Liver (tissue), 9 donors: ENCODE measurements around the gene KIF21B. TPM values are rescaled to one million over a fixed set of nuclear protein-coding genes. Genes with fewer than 3 reads are reported as not detected.

Experiments
- DNase-seq: peaks from one replicate; pipeline ENCODE4 v3.0.0-alpha.2; 2017; ENCODE audit warnings: low spot score
- H3K27ac ChIP-seq, 2 donors: one replicate each; pipeline ENCODE4 v1.7.0; 2013; ENCODE audit warnings: inconsistent platforms in 2 of 2, low read length in 2 of 2, control low read depth in 1 of 2, low read depth in 1 of 2, mild to moderate bottlenecking in 1 of 2
- H3K27me3 ChIP-seq, 4 donors: one replicate each; pipeline versions ENCODE4 v1.6.1 to v1.7.0; 2013; ENCODE audit warnings: low read length in 3 of 4, inconsistent platforms in 1 of 4, mild to moderate bottlenecking in 1 of 4, moderate library complexity in 1 of 4; ENCODE audit not compliant: control insufficient read depth in 4 of 4, insufficient read depth in 4 of 4
- H3K36me3 ChIP-seq, 4 donors: one replicate each; pipeline versions ENCODE4 v1.6.1 to v1.7.0; 2013; ENCODE audit warnings: low read length in 3 of 4, mild to moderate bottlenecking in 3 of 4, low read depth in 1 of 4, moderate library complexity in 1 of 4; ENCODE audit not compliant: control insufficient read depth in 4 of 4, insufficient read depth in 3 of 4
- H3K4me1 ChIP-seq, 4 donors: one replicate each; pipeline versions ENCODE4 v1.6.1 to v1.7.0; 2013; ENCODE audit warnings: low read length in 3 of 4, mild to moderate bottlenecking in 3 of 4, moderate library complexity in 1 of 4; ENCODE audit not compliant: control insufficient read depth in 4 of 4, insufficient read depth in 4 of 4
- H3K4me3 ChIP-seq, 3 donors: one replicate each; pipeline versions ENCODE4 v1.6.1 to v1.7.0; 2013; ENCODE audit warnings: low read length in 3 of 3, control low read depth in 1 of 3, low read depth in 1 of 3, mild to moderate bottlenecking in 1 of 3
- H3K9ac ChIP-seq, 2 donors: one replicate each; pipeline ENCODE4 v1.7.0; 2013; ENCODE audit warnings: low read length in 2 of 2, mild to moderate bottlenecking in 2 of 2, moderate library complexity in 2 of 2, control low read depth in 1 of 2, low read depth in 1 of 2
- H3K9me3 ChIP-seq, 4 donors: one replicate each; pipeline versions ENCODE4 v1.6.1 to v1.7.0; 2013; ENCODE audit warnings: low read length in 3 of 4; ENCODE audit not compliant: control insufficient read depth in 4 of 4
- EGR1 ChIP-seq, 2 donors: IDR thresholded peaks; 2 replicates each; pipeline ENCODE4 v1.6.1; 2016 to 2018; ENCODE audit warnings: antibody characterized with exemption in 2 of 2, low read depth in 2 of 2
- FOXA1 ChIP-seq: IDR thresholded peaks from 2 replicates; pipeline ENCODE4 v1.6.1; 2016; ENCODE audit warnings: antibody characterized with exemption
- FOXA2 ChIP-seq: IDR thresholded peaks from 2 replicates; pipeline ENCODE4 v1.6.1; 2016; ENCODE audit warnings: antibody characterized with exemption
- GABPA ChIP-seq, 2 donors: IDR thresholded peaks in 1 of 2; conservative IDR thresholded peaks in 1 of 2; 2 replicates each; pipeline ENCODE4 v1.6.1; 2016; ENCODE audit warnings: antibody characterized with exemption in 2 of 2, mild to moderate bottlenecking in 1 of 2, moderate library complexity in 1 of 2
- HNF4A ChIP-seq, 2 donors: conservative IDR thresholded peaks; 2 replicates each; pipeline ENCODE4 v1.6.1; 2016; ENCODE audit warnings: antibody characterized with exemption in 2 of 2, mild to moderate bottlenecking in 2 of 2
- JUND ChIP-seq, 2 donors: IDR thresholded peaks; 2 replicates each; pipeline ENCODE4 v1.6.1; 2016; ENCODE audit warnings: antibody characterized with exemption in 2 of 2
- NR2F2 ChIP-seq: IDR thresholded peaks from 2 replicates; pipeline ENCODE4 v1.6.1; 2016; ENCODE audit warnings: antibody characterized with exemption
- RAD21 ChIP-seq, 2 donors: IDR thresholded peaks; 2 replicates each; pipeline ENCODE4 v1.6.1; 2016; ENCODE audit warnings: antibody characterized with exemption in 2 of 2, mild to moderate bottlenecking in 2 of 2
- RXRA ChIP-seq, 2 donors: IDR thresholded peaks; 2 replicates each; pipeline ENCODE4 v1.6.1; 2017 to 2018; ENCODE audit warnings: antibody characterized with exemption in 2 of 2, mild to moderate bottlenecking in 1 of 2
- SP1 ChIP-seq: IDR thresholded peaks from 2 replicates; pipeline ENCODE4 v1.6.1; 2018; ENCODE audit warnings: antibody characterized with exemption, mild to moderate bottlenecking
- TAF1 ChIP-seq: conservative IDR thresholded peaks from 2 replicates; pipeline ENCODE4 v1.6.1; 2016; ENCODE audit warnings: antibody characterized with exemption, mild to moderate bottlenecking
- YY1 ChIP-seq: IDR thresholded peaks from 2 replicates; pipeline ENCODE4 v1.6.1; 2016; ENCODE audit warnings: antibody characterized with exemption, mild to moderate bottlenecking
- WGBS: extraction: QIAGEN DNeasy Blood & Tissue Kit; methylation state at CpG from one replicate; pipeline ENCODE4 v1.1.7; 2013; 5-methylcytosine and 5-hydroxymethylcytosine counted together
- polyA plus RNA-seq, 2 donors: library from polyadenylated mRNA; stranded (reverse) in 1 of 2; unstranded in 1 of 2; fragments of 200-250 nt in 1 of 2; fragments of >200 nt in 1 of 2; fragmentation: Nextera tagmentation in 1 of 2; extraction: Ambion mirVana in 1 of 2; gene quantifications; one replicate each; pipeline versions ENCODE4 v1.2.1 to v1.2.3, GENCODE V29; 2013 to 2015
- total RNA-seq, 2 donors: library from RNA; depleted of rRNA; stranded (reverse); fragments of >200 nt; gene quantifications; one replicate each; pipeline ENCODE4 v1.2.3, GENCODE V29; 2014
- TF ChIP-seq, protein P1 (sequence below): IDR thresholded peaks from 2 replicates; pipeline ENCODE4 v1.6.1; 2016; ENCODE audit warnings: antibody characterized with exemption
- TF ChIP-seq, protein P2 (sequence below): IDR thresholded peaks from 2 replicates; pipeline ENCODE4 v1.6.1; 2016; ENCODE audit warnings: antibody characterized with exemption
- TF ChIP-seq, protein P3 (sequence below): fragments of 150-350 bp; IDR thresholded peaks from 2 replicates; pipeline ENCODE4 v1.5.1; 2017; ENCODE audit warnings: improper control_type of control experiment, low read depth, low read length; ENCODE audit not compliant: missing input control
- TF ChIP-seq, protein P4 (sequence below): IDR thresholded peaks from 2 replicates; pipeline ENCODE4 v1.6.1; 2016; ENCODE audit warnings: antibody characterized with exemption
- donor health status: healthy.
- donor health status: healthy.
- donor health status: healthy.
- donor health status: healthy.
- donor health status: healthy.

Gene KIF21B
- total and polyA plus RNA-seq, 4 donors, result 0.42 to 1.9 (median 1.0) TPM

DNA sequence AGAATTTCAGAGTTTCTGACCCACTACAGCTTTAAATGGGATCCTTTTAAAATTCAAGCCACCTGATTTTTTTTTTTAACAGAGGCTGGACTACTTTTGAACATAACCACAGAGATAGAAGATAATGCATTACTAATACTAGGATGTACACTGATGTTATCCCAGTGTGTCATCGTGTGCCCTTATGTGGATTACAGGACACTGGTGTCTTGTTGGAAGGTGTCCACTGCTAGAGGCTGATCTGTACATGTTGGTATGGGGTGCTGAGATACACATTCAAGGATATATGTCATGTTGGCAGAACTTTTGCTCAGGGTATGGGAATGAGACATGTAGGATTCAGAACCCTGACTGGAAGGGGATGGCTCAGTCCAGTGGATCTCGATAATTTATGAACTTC is 72.5 kb downstream of the KIF21B start:
- Histone ChIP-seq H3K36me3 (no peaks in the 10 kb centered on the region), H3K4me3 (no peak overlapping the region), H3K27ac (no peak overlapping the region), H3K27me3 (no peaks in the 10 kb centered on the region), H3K9ac (no peak overlapping the region), H3K9me3 (peaks cover 0 to 13% (median 4%) of the 10 kb centered on the region in 4 donors), H3K4me1 (no peaks in the 10 kb centered on the region)
- WGBS, result 95% methylated on average over 2 of the region's 2 CpGs
- TF ChIP-seq SP1 (no peak), FOXA2 (no peak), RXRA (IDR thresholded peaks at IDR 0.05) (no peak), FOXA1 (no peak), YY1 (no peak), TAF1 (no peak), JUND (IDR thresholded peaks at IDR 0.05) (no peak), NR2F2 (no peak), GABPA (IDR thresholded peaks at IDR 0.05 in 1 of 2, conservative IDR thresholded peaks at IDR 0.05 in 1 of 2) (no peak), HNF4A (conservative IDR thresholded peaks at IDR 0.05) (no peak), RAD21 (IDR thresholded peaks at IDR 0.05) (no peak)
- TF ChIP-seq, protein P1, sequence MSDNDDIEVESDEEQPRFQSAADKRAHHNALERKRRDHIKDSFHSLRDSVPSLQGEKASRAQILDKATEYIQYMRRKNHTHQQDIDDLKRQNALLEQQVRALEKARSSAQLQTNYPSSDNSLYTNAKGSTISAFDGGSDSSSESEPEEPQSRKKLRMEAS, result no peak
- TF ChIP-seq, protein P2, sequence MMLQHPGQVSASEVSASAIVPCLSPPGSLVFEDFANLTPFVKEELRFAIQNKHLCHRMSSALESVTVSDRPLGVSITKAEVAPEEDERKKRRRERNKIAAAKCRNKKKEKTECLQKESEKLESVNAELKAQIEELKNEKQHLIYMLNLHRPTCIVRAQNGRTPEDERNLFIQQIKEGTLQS, result no peak
- TF ChIP-seq, protein P3, sequence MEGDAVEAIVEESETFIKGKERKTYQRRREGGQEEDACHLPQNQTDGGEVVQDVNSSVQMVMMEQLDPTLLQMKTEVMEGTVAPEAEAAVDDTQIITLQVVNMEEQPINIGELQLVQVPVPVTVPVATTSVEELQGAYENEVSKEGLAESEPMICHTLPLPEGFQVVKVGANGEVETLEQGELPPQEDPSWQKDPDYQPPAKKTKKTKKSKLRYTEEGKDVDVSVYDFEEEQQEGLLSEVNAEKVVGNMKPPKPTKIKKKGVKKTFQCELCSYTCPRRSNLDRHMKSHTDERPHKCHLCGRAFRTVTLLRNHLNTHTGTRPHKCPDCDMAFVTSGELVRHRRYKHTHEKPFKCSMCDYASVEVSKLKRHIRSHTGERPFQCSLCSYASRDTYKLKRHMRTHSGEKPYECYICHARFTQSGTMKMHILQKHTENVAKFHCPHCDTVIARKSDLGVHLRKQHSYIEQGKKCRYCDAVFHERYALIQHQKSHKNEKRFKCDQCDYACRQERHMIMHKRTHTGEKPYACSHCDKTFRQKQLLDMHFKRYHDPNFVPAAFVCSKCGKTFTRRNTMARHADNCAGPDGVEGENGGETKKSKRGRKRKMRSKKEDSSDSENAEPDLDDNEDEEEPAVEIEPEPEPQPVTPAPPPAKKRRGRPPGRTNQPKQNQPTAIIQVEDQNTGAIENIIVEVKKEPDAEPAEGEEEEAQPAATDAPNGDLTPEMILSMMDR, result no peak
- TF ChIP-seq, protein P4, sequence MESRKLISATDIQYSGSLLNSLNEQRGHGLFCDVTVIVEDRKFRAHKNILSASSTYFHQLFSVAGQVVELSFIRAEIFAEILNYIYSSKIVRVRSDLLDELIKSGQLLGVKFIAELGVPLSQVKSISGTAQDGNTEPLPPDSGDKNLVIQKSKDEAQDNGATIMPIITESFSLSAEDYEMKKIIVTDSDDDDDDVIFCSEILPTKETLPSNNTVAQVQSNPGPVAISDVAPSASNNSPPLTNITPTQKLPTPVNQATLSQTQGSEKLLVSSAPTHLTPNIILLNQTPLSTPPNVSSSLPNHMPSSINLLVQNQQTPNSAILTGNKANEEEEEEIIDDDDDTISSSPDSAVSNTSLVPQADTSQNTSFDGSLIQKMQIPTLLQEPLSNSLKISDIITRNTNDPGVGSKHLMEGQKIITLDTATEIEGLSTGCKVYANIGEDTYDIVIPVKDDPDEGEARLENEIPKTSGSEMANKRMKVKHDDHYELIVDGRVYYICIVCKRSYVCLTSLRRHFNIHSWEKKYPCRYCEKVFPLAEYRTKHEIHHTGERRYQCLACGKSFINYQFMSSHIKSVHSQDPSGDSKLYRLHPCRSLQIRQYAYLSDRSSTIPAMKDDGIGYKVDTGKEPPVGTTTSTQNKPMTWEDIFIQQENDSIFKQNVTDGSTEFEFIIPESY, result no peak
- no peak for DNase-seq

DNA sequence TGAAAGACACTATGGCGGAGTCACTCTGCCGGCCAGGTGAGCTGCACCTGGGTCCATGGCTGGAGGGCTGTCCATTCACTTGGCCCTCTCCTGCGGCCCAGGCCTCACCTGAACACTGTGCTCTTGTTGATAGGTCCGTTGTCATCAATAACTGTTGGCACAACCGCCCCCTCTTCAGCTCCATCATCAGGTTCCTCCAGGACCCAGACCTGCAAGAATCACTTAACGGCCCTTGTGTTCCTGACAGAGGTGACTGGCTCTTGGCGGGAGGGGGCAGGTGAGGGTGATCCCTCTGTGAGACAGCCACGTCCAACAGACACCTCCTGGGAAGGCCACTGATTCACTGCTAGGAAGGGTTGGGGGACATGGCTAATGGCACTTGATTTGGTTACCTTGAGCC is 73.9 kb downstream of the KIF21B start:
- no peak for TF ChIP-seq GABPA (IDR thresholded peaks at IDR 0.05 in 1 of 2, conservative IDR thresholded peaks at IDR 0.05 in 1 of 2)
- TF ChIP-seq EGR1 (IDR thresholded peaks at IDR 0.05; ENCODE audit: low read depth in 2 of 2), result no peak
- TF ChIP-seq, protein P4, result no peak
- TF ChIP-seq, protein P3, result no peak
- no peak overlapping the region for H3K27ac ChIP-seq
- no peak overlapping the region for H3K9ac ChIP-seq
- no peaks in the 10 kb centered on the region for H3K36me3 ChIP-seq
- no peaks in the 10 kb centered on the region for H3K4me1 ChIP-seq
- 96% methylated on average over 8 of the region's 8 CpGs for WGBS
- no peaks in the 10 kb centered on the region for H3K27me3 ChIP-seq
- no peak for DNase-seq
- peaks cover 0 to 13% (median 4%) of the 10 kb centered on the region in 4 donors for H3K9me3 ChIP-seq
- H3K4me3 ChIP-seq, result no peak overlapping the region
